Activated CD4-positive, alpha-beta memory T cell treated with anti-CD3 and anti-CD28 coated beads, Interleukin-2, amount 10 ng/mL, durations not matched to agents 7 days and 5 days (primary cell): ENCODE results near the gene KIR3DL3. TPM values are rescaled to one million over a fixed set of nuclear protein-coding genes. Genes with fewer than 3 reads are reported as not detected.
"Not testable (repeated sequence)": the region's sequence is repeated elsewhere in the genome, so short reads cannot be mapped to it uniquely, and the experiment has no call there.

Experiments
- CTCF ChIA-PET: fragments of 350-600 bp; sonication (Branson Sonifier 250); formaldehyde crosslinking; loops from one replicate; lab custom pipeline; 2021; ENCODE audit warnings: antibody characterized with exemption, inconsistent platforms; lab: Charles Lee
- POLR2A ChIA-PET: fragments of 350-600 bp; sonication (Branson Sonifier 250); formaldehyde crosslinking; loops from one replicate; lab custom pipeline; 2021; ENCODE audit warnings: antibody characterized with exemption; lab: Charles Lee
- DNase-seq: peaks from one replicate; pipeline ENCODE4 v3.0.0-alpha.2; 2020
- H3K27ac Mint-ChIP-seq: one replicate; pipeline ENCODE4 v1.8.0; 2021; ENCODE audit warnings: mild to moderate bottlenecking, mixed read lengths
- H3K27me3 Mint-ChIP-seq: one replicate; pipeline ENCODE4 v1.8.0; 2021; ENCODE audit warnings: mixed read lengths
- H3K36me3 Mint-ChIP-seq: one replicate; pipeline ENCODE4 v1.8.0; 2021; ENCODE audit warnings: low read depth, mixed read lengths
- H3K4me1 Mint-ChIP-seq: one replicate; pipeline ENCODE4 v1.8.0; 2021; ENCODE audit warnings: mixed read lengths
- H3K4me3 Mint-ChIP-seq: one replicate; pipeline ENCODE4 v1.8.0; 2021; ENCODE audit warnings: mild to moderate bottlenecking, mixed read lengths
- H3K9me3 Mint-ChIP-seq: one replicate; pipeline ENCODE4 v1.8.0; 2021; ENCODE audit warnings: mixed read lengths
- total RNA-seq, 2 experiments: library from RNA; stranded (reverse); gene quantifications; one replicate each; pipeline ENCODE4 v1.2.3, GENCODE V29; 2021

Gene KIR3DL3
- total RNA-seq, 2 experiments from 2014 or later, result not detected

DNA sequence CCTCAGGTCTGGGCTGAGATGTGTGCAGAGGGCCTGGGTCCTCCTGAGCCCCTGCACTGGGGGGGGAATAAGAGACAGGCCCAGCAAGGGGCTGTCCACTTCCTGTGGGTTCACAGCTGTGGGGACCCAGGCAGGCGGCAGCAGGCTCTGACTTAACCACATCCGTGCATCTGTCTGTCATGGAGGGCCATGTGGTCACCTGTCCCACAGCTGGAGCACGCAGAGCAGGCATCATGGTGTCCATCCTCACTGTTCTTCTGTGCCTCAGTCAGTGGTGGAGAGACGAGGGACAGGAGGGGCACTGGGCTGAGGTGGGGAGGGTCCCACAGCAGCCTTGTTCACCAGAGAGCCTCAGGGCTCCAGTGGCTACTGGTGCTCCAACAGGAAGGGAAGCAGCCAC is 16.3 kb upstream of the KIR3DL3 start:
- H3K4me1 Mint-ChIP-seq, result peaks cover 16% of the 10 kb centered on the region
- ChIA-PET CTCF (interaction anchor here (1.8 kb wide), 1 partner anchor 34 kb away, joined by 9 read pairs; no protein-coding TSS in a partner anchor), POLR2A (no interaction called here)
- H3K27me3 Mint-ChIP-seq, result peaks cover 4% of the 10 kb centered on the region
- no peak overlapping the region for H3K4me3 Mint-ChIP-seq
- H3K27ac Mint-ChIP-seq, result peak overlapping the region; percentile 49
- no peaks in the 10 kb centered on the region for H3K9me3 Mint-ChIP-seq
- DNase-seq, result peak; percentile 54
- no peaks in the 10 kb centered on the region for H3K36me3 Mint-ChIP-seq

- H3K27me3 Mint-ChIP-seq, result peaks cover 2% of the 10 kb centered on the region
- no peak overlapping the region for H3K27ac Mint-ChIP-seq
- H3K4me3 Mint-ChIP-seq, result no peak overlapping the region
- no peaks in the 10 kb centered on the region for H3K36me3 Mint-ChIP-seq
- POLR2A ChIA-PET, result no interaction called here
- DNase-seq, result no peak
- H3K9me3 Mint-ChIP-seq, result no peaks in the 10 kb centered on the region
- peaks cover 16% of the 10 kb centered on the region for H3K4me1 Mint-ChIP-seq
- CTCF ChIA-PET, result no interaction called here
Observed at GRCh38 chr19:54708781-54709180, 15.5 kb upstream of the KIR3DL3 start.

DNA sequence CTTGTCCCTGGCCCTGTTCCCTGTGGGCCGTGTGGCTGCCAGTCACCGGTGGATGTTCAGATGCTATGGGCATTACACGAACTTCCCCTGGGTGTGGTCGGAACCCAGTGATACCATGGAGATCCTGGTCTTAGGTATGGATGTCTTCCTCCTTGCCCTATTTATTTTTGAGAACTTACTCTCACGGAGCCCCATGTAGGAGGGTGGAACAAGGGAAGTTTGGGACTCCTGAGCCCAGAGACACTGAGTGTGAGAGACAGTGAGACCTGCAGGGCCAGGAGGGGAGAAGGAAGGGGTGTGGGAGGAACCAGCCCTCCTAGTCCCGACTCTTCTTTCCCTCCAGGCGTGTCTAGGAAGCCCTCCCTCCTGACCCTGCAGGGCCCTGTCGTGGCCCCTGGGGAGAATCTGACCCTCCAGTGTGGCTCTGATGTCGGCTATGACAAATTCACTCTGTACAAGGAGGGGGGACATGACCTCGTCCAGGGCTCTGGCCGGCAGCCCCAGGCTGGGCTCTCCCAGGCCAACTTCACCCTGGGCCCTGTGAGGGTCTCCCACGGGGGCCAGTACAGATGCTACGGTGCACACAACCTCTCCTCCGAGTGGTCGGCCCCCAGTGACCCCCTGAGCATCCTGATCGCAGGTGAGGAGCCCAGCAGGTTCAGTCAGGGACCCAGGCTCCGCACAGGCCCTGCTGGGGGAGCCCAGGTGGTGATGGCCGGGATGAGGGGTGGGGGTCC is 14.9 kb upstream of the KIR3DL3 start:
- Mint-ChIP-seq H3K4me1 (peaks cover 16% of the 10 kb centered on the region), H3K9me3 (no peaks in the 10 kb centered on the region), H3K4me3 (no peak overlapping the region), H3K36me3 (no peaks in the 10 kb centered on the region), H3K27me3 (peaks cover 2% of the 10 kb centered on the region), H3K27ac (no peak overlapping the region)
- ChIA-PET CTCF (no interaction called here), POLR2A (no interaction called here)
- no peak for DNase-seq

- peaks cover 16% of the 10 kb centered on the region for H3K4me1 Mint-ChIP-seq
- H3K27ac Mint-ChIP-seq, H3K27me3 Mint-ChIP-seq, POLR2A ChIA-PET, H3K4me3 Mint-ChIP-seq, DNase-seq, H3K9me3 Mint-ChIP-seq, CTCF ChIA-PET, H3K36me3 Mint-ChIP-seq: not testable (repeated sequence)
Observed at GRCh38 chr19:54709956-54710355, 14.3 kb upstream of the KIR3DL3 start.

DNA sequence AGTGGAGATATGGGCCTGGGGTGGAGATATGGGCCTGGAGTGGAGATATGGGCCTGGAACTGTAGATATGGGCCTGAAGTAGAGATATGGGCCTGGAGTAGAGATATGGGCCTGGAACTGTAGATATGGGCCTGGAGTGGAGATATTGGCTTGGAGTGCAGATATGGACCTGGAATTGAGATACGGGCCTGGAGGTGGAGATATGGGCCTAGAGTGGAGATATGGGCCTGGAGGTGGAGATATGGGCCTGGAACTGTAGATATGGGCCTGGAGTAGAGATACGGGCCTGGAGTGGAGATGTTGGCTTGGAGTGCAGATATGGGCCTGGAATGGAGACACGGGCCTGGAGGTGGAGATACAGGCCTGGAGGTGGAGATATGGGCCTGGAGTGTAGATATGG is 402 bp downstream of the KIR3DL3 start:
- H3K27ac Mint-ChIP-seq, result no peak overlapping the region
- POLR2A ChIA-PET, result no interaction called here
- H3K4me1 Mint-ChIP-seq, result no peaks in the 10 kb centered on the region

DNA sequence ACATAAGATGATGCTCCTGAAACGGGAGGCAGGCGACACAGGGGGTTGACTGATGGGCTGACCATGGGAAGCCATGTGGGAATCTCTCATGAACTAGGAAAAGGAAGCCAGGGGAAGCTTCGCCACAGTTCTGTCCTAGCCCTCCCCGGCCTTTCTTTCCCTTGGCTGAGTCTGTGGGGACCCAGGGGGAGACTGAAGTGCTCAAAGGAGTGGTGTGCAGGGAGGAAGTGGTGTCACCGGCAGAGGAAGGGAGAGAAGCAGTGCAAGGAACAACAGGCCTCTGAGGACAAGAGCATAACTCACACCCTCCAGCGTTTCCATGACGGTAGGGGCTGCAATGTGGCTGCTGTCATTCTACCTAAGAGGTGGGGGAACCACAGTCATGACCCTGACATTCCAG is 1.1 kb downstream of the KIR3DL3 start:
- Mint-ChIP-seq H3K9me3 (peaks cover 10% of the 10 kb centered on the region), H3K27ac (no peak overlapping the region), H3K27me3 (peaks cover 3% of the 10 kb centered on the region), H3K4me3 (no peak overlapping the region), H3K4me1 (no peaks in the 10 kb centered on the region), H3K36me3 (no peaks in the 10 kb centered on the region)
- no peak for DNase-seq
- ChIA-PET CTCF (no interaction called here), POLR2A (no interaction called here)

More for the DNA sequence above, 402 bp downstream of the KIR3DL3 start:
- no peak overlapping the region for H3K4me3 Mint-ChIP-seq
- H3K36me3 Mint-ChIP-seq, result no peaks in the 10 kb centered on the region
- H3K9me3 Mint-ChIP-seq, result peaks cover 10% of the 10 kb centered on the region
- CTCF ChIA-PET, result no interaction called here
- H3K27me3 Mint-ChIP-seq, result peaks cover 3% of the 10 kb centered on the region
- DNase-seq, result no peak

- H3K4me1 Mint-ChIP-seq, result no peaks in the 10 kb centered on the region
- H3K36me3 Mint-ChIP-seq, result no peaks in the 10 kb centered on the region
- H3K9me3 Mint-ChIP-seq, result peaks cover 3% of the 10 kb centered on the region
- ChIA-PET CTCF (no interaction called here), POLR2A (no interaction called here)
- peaks cover 3% of the 10 kb centered on the region for H3K27me3 Mint-ChIP-seq
- no peak for DNase-seq
- no peak overlapping the region for H3K27ac Mint-ChIP-seq
- H3K4me3 Mint-ChIP-seq, result no peak overlapping the region
Observed at GRCh38 chr19:54727562-54727961, 3.3 kb downstream of the KIR3DL3 start.

- H3K4me3 Mint-ChIP-seq, result no peak overlapping the region
- POLR2A ChIA-PET, result no interaction called here
Observed at GRCh38 chr19:54728167-54728566, 3.9 kb downstream of the KIR3DL3 start.

GRCh38 chr19:54729416-54730188 is 5.4 kb downstream of the KIR3DL3 start:
- H3K27ac Mint-ChIP-seq, result no peak overlapping the region
- no peak overlapping the region for H3K4me3 Mint-ChIP-seq
- no peak for DNase-seq
- H3K9me3 Mint-ChIP-seq, result peaks cover 2% of the 10 kb centered on the region
- POLR2A ChIA-PET, result no interaction called here
- H3K27me3 Mint-ChIP-seq, result peaks cover 3% of the 10 kb centered on the region
- no peaks in the 10 kb centered on the region for H3K36me3 Mint-ChIP-seq
- CTCF ChIA-PET, result no interaction called here
- no peaks in the 10 kb centered on the region for H3K4me1 Mint-ChIP-seq

More at GRCh38 chr19:54728167-54728566, 3.9 kb downstream of the KIR3DL3 start:
- peaks cover 3% of the 10 kb centered on the region for H3K9me3 Mint-ChIP-seq
- no peaks in the 10 kb centered on the region for H3K4me1 Mint-ChIP-seq
- no peaks in the 10 kb centered on the region for H3K36me3 Mint-ChIP-seq
- peaks cover 3% of the 10 kb centered on the region for H3K27me3 Mint-ChIP-seq
- no peak for DNase-seq
- no peak overlapping the region for H3K27ac Mint-ChIP-seq
- CTCF ChIA-PET, result no interaction called here

GRCh38 chr19:54731191-54731590 is 6.9 kb downstream of the KIR3DL3 start:
- Mint-ChIP-seq H3K36me3 (no peaks in the 10 kb centered on the region), H3K9me3 (no peaks in the 10 kb centered on the region), H3K27ac (no peak overlapping the region), H3K27me3 (peaks cover 3% of the 10 kb centered on the region), H3K4me1 (no peaks in the 10 kb centered on the region), H3K4me3 (no peak overlapping the region)
- ChIA-PET CTCF (no interaction called here), POLR2A (no interaction called here)
- DNase-seq, result no peak

DNA sequence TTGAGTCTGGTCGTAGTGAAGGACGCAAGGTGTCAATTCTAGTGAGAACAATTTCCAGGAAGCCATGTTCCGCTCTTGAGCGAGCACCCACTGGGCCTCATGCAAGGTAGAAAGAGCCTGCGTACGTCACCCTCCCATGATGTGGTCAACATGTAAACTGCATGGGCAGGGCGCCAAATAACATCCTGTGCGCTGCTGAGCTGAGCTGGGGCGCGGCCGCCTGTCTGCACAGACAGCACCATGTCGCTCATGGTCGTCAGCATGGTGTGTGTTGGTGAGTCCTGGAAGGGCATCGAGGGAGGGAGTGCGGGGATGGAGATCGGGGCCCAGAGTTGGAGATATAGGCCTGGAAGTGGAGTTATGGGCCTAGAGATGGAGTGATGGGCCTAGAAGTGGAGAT is 14.1 kb downstream of the KIR3DL3 start, which contains the start of gene KIR2DL3:
Gene KIR2DL3 (plus strand): TSS at position 208 of the 400 bp plus-strand sequence. CDS start 33 bp downstream, at position 241.
- POLR2A ChIA-PET, H3K36me3 Mint-ChIP-seq, H3K4me3 Mint-ChIP-seq, CTCF ChIA-PET, DNase-seq, H3K27ac Mint-ChIP-seq, H3K4me1 Mint-ChIP-seq, H3K27me3 Mint-ChIP-seq, H3K9me3 Mint-ChIP-seq: not testable (repeated sequence)

GRCh38 chr19:54738715-54739114 is 14.5 kb downstream of the KIR3DL3 start:
- Mint-ChIP-seq H3K36me3 (no peaks in the 10 kb centered on the region), H3K27me3 (no peaks in the 10 kb centered on the region), H3K27ac (no peak overlapping the region), H3K4me3 (no peak overlapping the region), H3K4me1 (no peaks in the 10 kb centered on the region), H3K9me3 (no peaks in the 10 kb centered on the region)
- POLR2A ChIA-PET, result no interaction called here
- DNase-seq, result no peak
- CTCF ChIA-PET, result no interaction called here

DNA sequence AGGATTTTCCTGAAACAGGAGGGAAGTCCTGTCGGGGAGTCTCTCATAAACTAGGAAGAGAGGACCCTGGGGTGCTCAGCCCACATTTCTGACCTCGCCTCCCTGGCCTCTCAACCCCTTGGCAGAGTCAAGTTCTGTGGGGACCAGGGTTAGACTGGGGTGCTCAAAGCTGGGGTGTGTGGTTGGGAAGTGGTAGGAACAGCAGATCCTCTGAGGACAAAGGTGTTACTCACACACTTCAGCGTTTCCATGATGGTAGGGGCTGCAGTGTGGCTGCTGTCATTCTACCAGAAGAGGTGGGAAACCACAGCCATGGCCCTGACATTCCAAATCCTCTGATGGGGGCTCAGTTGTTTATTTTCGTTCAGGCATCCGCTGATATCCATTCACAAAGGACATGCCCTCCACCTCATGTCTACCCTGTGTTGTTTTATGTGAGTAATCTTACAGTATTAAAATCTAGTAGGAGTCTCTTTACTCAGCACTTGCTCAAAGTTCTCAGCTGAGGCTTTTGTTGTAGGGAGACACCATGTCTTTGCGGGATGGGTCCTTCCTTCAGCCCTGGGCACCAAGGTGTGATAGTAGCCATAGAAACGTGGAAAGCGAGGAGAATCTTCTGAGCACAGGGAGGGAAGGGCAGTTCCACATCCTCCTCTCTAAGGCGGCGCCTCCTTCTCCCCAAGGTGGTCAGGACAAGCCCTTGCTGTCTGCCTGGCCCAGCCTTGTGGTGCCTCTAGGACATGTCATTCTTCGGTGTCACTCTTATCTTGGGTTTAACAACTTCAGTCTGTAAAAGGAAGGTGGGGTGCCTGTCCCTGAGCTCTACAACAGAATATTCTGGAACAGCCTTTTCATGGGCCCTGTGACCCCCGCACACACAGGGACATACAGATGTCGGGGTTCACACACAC is 15.6 kb downstream of the KIR3DL3 start:
- POLR2A ChIA-PET, result no interaction called here
- DNase-seq, result no peak
- Mint-ChIP-seq H3K4me1 (no peaks in the 10 kb centered on the region), H3K4me3 (no peak overlapping the region), H3K9me3 (no peaks in the 10 kb centered on the region), H3K36me3 (no peaks in the 10 kb centered on the region), H3K27me3 (no peaks in the 10 kb centered on the region), H3K27ac (no peak overlapping the region)
- CTCF ChIA-PET, result no interaction called here
